Muscle of back (tissue), 11 donors: Measurements from ENCODE around the gene TMEM147. TPM values are rescaled to one million over a fixed set of nuclear protein-coding genes. Genes with fewer than 3 reads are reported as not detected.
"Not testable (repeated sequence)": the region's sequence is repeated elsewhere in the genome, so short reads cannot be mapped to it uniquely, and the experiment has no call there.

ENCODE experiments used
- DNase-seq, 3 donors: peaks; one replicate each; pipeline versions ENCODE4 v3.0.0 to v3.0.0-alpha.2; 2013
- polyA plus RNA-seq, 10 donors: library from polyadenylated mRNA; unstranded; fragments of 120-200 nt; gene quantifications; one replicate each; pipeline ENCODE4 v1.2.1, GENCODE V29; 2013; ENCODE audit not compliant: insufficient read length in 10 of 10

Gene TMEM147
- polyA plus RNA-seq, 10 donors, result 40.3 to 49.6 (median 45.1) TPM

DNA sequence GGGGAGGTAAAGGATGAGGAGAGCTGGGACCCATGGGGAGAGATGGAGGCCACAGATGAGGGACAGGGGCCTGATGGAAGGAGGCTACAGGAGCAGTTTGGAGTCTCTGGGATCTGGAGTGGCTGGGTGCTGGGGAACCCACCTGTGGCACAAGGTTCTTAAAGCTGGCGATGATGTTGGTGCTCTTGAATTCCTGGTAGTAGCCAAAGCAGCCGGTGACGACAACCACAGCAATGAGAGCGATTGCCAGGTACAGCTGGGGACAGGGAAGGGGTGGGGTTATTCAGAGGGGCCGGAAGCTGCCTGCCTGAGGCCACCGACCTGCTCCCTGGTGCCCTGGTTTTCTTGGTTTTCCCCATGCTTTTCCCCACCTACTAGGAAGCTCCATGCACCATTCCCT lies 15.3 kb downstream of the TMEM147 start:
- DNase-seq, result no peak

GRCh38 chr19:35561436-35561835 lies 16.0 kb downstream of the TMEM147 start:
- DNase-seq, result no peak

- no peak for DNase-seq
Observed at GRCh38 chr19:35562336-35562735, 16.9 kb downstream of the TMEM147 start.

DNA sequence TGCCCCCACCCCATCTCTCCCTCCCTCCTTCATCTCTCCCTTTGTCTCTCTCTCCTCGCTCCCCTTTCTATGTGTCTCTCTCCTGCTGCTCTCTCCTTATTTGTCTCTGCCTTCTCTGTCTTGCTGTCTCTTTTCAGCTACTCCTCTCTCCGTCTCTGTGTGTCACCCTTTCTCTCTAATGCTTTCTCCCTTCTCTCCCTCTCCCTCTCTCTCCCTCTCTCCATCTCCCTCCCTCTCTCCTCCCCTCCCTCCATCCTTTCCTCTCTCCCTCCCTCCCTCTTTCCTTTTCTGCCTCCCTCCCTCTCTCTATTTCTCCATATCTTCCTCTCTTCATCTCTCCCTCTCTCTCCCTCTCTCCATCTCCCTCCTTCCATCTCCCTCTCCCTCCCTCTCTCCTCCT lies 17.4 kb downstream of the TMEM147 start:
- DNase-seq, result no peak

DNA sequence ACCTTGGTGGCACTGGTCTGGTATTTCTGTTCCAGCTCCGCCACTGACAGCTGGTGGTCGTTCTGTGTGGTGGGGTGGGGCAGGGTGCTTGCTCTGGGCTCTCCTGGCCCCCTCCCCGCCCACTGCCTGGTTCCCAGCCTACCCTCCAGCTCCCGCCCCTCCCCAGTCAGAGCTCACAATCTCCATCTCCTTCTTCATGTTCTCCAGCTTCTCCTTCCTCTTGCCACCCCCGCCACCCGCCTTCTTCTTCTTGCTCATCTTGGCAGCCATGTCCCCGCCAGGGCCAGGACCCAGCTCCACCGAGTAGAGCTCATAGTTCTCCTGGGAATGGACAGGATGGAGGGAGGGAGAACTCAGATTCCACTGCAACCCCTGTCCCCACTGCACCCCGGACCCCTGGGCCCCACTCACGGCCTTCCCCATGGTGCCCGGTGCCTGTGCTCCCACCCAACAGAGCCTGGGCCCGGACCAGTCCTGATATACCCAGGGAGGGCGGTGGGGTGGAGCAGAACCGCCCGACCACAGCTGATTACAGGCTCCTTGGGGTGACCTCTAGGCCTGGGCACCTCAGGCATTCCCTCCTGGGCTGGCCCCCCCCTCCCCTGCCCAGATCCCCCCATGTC lies 17.9 kb downstream of the TMEM147 start, which contains the start of gene ATP4A:
ATP4A (minus strand) TSS at position 452 of the 623 bp plus-strand sequence; CDS start at position 423, 29 bp downstream.
- no peak for DNase-seq

DNA sequence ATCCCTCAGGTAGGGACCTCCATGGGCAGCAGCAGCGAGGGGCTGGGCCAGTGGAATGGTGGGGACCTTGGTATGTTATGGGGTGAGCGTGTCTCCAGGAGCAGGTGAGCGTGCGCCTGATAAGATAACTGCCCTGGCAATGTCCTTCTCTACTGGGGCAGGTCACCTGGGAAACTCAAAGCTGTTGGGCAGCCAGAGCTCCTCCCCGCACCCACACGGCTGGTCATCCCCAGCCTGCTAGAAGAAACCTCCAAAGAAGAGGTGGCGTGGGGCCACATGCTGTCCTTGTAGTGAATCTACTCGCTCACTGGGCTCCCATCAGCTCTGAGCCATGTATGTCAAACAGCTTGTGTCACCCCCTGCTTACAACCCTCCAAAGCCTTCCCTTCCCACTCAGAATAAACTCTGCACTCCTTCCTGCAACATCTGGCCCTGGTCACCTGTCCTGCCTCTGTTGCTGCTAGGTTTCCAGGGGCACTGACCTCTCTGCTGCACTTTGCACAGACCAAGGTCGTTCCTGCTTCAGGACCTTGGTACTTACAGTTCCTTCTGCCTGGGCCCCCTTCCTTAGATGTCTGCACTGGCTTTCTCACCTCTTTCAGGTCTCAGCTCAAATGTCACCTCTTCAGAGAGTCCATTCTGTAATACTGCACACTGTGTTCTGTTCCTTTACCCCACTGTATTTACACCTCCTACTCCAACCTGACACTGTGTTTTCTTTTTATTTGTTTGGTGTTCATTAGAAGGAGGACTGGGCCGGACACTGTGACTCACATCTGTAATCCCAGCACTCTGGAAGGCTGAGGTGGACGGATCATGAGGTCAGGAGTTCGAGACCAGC lies 19.8 kb downstream of the TMEM147 start:
- DNase-seq, result no peak

DNA sequence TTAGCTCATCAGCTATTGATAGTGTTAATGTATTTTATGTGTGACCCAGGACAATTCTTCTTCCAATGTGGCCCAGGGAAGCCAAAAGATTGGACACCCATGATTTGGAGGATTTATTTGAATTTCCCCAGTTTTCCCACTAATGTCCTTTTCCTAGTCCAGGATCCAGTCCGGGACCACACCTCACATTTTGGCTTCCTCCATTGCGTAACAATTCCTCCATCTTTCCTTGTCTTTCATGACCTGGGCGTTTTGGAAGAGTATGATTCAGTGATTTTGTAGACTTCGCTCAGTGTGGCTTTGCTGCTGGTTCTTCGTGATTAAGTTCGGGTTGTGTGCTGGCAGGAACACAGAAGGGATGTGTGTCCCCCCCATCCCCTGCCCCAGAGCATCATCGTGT lies 21.3 kb downstream of the TMEM147 start:
- no peak for DNase-seq

- no peak for DNase-seq
Observed at GRCh38 chr19:35569281-35569781, 23.9 kb downstream of the TMEM147 start.

DNA sequence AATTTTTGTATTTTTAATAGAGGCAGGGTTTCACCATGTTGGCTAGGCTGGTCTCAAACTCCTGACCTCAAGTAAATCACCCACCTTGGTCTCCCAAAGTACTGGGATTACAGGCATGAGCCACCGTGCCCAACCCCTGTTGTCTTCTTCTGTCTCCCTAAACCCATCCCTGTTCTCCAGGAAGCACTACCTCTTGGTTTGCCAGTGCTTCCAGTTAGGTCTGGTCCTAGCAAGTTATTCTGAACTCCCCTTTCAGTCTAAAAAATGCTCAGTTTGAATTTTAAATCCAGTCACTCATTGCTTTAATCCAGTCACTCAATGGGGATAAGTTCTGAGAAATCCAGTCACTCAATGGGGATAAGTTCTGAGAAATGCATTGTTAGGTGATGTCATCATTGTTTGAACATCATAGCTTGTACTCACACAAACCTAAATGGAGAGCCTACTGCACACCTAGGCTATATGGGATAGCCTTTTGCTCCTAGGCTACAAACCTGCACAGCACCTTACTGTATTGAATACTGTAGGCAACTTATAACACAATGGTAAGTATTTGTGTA lies 26.1 kb downstream of the TMEM147 start:
- no peak for DNase-seq

DNA sequence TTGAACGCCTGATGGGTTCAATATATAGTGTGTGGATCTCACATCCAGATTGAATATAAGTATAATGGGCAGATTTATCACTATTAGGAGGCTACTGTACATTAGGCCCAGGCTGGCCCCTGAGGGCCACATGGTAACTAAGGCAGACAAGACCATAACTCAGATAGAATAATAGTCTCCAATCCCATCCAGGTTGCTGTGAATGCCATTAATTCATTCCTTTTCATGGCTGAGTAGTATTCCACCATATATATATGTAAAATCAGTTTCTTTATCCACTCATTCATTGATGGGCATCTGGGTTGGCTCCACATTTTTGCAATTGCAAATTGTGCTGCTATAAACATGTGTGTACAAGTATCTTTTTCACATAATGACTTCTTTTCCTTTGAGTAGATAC lies 32.5 kb downstream of the TMEM147 start:
- no peak for DNase-seq

DNA sequence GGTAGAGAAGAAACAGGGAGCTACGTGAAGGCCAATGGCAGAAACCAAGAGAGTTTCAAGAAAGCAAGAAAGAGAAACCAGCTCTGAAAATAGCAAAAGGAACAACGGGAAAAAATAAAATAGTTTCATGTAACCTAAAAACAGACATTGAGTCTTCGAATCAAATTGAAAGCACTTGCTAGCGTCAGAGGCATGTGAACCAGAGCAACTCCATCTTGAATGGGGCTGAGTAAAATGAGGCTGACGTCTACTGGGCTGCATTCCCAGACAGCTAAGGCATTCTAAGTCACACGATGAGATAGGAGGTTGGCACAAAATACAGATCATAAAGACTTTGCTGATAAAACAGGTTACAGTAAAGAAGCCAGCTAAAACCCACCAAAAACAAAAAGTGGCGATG lies 33.3 kb downstream of the TMEM147 start:
- DNase-seq, result no peak

- no peak for DNase-seq
Observed at GRCh38 chr19:35582760-35583159, 37.3 kb downstream of the TMEM147 start.

DNA sequence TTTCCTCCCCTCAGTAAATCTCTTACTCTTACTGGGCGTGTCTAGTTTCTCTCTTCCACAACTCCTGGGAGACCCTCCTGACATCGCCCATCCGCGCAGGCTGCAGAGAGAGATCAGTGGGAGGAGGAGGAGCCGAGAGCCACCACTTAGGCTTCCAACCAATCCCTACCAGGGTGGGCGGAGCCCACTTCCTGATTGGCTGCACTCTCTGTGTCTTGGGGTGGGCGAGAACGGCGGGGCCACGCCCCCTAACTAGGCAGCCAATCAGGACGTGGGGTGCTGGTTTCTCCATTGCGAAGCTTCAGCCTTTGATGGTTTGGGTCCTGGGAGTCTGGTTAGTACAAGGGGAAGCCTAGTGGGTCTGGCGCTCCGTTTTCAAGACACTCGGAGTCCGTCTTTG lies 40.4 kb downstream of the TMEM147 start, which contains the start of gene PMIS2:
PMIS2 (plus strand) TSS at position 326 of the 400 bp plus-strand sequence. CDS start 87 bp downstream, outside the sequence.
- DNase-seq, result no peak

- no peak for DNase-seq
Observed at GRCh38 chr19:35587321-35587720, 41.9 kb downstream of the TMEM147 start.

DNA sequence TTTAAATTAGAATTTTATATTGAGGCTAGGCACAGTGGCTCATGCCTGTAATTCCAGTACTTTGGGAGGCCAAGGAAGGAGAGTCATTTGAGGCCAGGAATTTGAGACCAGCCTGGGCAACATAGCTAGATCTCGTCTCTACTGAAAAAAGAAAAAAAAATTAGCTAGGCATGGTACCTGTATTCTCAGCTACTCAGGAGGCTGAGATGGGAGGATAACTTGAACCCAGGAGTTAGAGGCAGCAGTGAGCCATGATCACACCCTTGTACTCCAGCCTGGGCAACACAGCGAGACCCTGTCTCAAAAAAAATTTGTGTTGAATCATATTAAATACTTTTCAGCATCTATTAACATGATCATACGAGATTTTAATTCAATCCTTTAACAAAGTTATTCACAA lies 45.4 kb downstream of the TMEM147 start:
- no peak for DNase-seq

DNA sequence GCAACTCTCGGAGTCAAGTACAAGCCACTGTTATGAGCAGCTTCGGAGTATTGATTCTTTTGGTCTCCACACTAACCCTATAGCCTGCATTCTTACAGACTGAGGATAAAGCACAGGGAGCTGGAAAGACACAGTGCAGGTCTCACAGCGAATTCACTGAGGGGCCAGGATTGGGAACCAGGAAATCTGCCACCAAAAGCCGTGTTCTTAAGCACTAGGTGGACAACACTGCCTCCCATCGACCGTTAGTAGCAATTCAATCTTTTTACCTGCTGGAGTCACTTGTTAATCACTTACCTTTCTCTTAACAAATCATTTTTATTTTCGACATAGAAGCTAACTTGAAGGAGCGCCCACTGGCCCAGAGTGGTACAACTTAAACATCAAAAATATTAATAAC lies 46.8 kb downstream of the TMEM147 start:
- peak in 2 of 3 donors; percentile 16 to 58 for DNase-seq

DNA sequence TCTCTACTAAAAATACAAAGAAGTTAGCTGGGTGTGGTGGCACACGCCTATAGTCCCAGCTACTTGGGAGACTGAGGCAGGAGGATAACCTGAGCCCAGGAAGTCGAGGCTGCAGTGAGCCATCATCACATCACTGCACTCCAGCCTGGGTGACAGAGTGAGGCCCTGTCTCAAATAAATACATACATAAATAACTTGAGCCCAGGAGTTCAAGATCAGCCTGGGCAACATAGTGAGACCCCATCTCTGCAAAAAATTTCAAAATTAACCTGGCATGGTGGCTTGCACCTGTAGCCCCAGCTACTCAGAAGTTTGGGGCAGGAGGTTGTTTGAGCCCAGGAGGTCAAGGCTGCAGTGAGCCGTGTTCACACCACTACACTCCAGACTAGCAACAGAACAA lies 49.6 kb downstream of the TMEM147 start:
- not testable (repeated sequence) for DNase-seq

DNA sequence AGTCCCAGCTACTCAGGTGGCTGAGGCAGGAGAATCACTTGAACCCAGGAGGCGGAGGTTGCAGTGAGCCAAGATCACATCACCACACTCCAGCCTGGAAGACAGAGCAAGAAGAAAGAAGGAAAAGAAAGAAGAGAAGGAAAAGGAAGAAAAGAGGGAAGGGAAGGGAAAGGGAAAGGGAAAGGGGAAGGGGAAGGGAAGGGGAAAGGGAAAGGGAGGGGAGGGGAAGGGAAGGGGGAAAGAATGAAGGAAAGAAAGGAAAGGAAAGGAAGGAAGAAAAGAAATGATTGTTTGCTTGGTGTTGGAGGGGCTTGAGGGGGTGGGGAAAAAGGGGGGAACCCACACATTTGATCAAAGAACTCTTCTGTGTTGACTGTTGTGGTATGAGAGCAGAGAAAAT lies 50.5 kb downstream of the TMEM147 start:
- no peak for DNase-seq

DNA sequence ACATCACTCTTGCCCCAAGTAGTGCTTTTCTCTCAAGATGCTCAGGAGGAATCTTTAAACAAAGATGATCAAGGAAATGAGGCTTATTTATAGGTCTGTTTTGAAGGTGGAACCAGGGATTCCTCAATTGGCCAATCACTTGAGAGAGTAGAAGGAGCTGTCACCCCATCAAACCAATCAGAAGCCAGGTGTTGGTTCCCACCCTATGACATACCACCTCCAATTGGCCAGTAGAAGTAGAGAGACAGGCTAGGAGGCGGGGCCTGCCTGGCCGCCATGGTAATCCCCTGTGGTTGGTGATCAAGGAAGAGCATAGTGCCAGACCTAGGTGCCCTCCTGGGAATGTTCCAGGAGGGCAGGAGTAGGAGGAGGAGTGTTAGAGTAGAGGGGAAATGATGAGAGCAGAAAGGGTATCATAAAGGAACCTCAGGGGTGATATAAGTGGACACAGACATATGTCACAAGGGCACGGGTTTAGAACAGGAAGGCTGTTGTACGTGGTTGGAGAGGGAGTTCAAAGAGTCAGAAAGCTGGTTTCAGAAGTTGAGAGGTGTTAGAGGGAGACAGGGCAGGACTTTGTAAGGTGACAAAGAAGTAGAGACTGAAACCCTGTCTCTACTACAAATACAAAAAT lies 51.1 kb downstream of the TMEM147 start:
- no peak for DNase-seq
